HuH-7 (cell line): ENCODE data around the gene ST14.

ENCODE experiments used
- DNase-seq: peaks from one replicate; pipeline ENCODE4 v3.0.0; 2011; ENCODE audit warnings: low spot score

ST14 gene

DNA sequence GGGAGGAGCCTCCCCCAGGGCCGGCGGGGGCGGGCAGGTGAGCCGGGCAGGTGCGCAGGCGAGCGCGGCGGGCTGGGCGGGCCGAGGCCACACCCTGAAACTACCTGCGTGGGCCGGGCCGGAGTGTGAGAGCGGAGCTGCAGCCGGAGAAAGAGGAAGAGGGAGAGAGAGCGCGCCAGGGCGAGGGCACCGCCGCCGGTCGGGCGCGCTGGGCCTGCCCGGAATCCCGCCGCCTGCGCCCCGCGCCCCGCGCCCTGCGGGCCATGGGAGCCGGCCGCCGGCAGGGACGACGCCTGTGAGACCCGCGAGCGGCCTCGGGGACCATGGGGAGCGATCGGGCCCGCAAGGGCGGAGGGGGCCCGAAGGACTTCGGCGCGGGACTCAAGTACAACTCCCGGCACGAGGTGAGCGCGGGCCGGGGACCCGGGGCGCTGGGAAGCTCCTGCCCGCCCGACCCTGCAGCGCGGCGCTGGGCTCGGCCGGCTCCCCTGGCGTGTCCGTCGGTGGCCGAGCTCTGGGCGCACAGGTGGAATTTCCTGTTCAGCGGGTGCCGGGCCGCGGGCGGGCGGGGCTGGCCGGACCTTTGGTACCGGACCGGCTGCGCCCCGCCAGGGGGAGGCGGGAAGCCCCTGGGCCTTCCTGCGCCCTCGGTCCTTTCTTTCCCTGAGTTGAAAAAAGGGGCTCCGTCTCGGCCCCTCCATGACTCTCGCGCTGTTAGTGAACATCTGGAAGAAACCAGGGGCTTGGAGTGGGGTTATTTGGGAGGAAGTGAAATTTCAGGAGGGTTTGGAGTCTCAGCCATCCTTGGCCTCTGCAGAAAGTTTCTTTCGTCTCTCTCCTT is at the start of gene ST14:
Gene ST14 (plus strand): TSS at position 126 of the 841 bp plus-strand sequence. CDS start 198 bp downstream, at position 324.
- DNase-seq, result no peak

DNA sequence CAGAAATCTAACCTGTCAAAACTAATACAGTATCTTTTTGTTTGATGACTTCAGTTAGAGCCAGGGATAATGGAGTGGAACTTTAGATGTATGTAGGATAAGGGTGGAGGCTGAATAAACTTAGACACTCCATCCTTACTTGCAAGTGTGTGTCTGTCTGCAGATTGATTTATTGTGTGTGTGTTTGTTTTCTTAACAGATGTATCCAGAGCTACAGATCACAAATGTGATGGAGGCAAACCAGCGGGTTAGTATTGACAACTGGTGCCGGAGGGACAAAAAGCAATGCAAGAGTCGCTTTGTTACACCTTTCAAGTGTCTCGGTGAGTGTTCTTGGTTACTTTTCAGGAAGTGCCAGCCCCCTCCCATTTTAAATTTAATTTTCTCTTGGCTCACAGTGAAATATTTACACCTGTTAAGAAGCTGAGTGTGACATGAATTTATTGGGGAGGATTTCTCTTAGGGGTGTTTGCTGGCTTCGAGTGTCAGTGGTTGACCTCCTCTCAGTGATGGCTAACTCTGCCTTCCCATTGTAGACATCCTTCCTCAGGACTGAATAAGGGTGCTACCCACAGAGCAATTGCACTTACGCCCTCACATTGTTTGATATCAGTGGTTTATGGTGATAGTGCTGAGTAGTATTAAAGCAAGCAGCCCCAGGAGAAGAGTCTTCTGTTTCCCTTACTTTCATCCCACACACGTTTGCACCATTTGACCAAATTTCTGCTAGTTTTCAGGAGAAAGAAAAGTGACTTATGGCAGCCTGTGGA is 49.1 kb upstream of the ST14 start:
- no peak for DNase-seq

DNA sequence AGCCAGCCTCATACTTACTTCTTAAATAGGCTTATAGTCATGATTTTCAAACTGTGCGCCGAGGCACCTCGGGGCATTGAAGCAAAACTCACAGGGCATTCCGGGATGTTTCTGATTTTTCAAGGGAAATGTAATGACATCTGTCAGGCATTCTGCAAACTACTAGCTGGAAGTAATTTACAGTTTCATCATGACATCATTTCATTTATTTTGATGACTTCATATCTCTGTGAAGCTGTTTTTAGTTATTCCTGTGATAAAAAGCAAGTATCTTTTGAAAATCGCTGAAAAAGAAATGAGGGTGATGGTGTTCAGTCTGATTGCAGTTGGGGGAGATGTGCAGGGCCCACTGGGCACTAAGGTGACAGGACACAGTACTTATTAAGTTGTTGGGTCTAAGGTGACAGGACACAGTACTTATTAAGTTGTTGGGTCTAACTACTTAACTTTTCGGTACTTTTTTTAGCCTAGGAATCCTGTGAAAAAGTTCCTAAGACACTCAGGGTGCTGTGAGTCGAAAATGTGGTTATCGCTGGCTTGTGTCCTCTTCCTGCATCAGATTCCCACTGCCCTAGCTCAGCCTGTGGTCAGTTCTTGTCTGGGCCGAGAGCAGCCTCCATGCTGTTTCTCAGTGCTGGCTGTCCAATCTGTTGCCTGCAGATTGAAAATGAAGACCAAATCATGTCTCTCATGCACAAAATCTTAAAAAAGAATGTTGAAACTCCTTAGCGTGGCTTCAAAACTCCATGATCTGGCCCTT is 47.3 kb upstream of the ST14 start:
- no peak for DNase-seq

DNA sequence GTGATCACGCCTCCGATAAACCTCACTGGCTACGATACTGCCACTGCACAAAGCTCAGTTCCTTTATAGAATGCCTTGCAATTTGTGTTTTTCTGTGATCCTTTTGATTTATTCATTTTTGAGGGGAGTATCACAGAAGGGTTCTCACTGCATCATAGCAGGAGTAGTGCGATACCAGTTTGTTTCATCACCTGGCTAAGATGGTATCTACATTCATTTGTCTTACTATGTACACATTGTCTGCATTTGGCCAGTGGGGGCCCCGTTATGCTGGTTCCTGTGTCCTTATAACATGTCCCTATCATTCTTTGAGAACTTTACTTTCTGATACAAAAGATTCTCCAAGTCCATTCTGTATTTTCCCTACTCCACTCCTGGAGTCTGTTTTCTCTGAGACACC is 45.3 kb upstream of the ST14 start:
- DNase-seq, result no peak

DNA sequence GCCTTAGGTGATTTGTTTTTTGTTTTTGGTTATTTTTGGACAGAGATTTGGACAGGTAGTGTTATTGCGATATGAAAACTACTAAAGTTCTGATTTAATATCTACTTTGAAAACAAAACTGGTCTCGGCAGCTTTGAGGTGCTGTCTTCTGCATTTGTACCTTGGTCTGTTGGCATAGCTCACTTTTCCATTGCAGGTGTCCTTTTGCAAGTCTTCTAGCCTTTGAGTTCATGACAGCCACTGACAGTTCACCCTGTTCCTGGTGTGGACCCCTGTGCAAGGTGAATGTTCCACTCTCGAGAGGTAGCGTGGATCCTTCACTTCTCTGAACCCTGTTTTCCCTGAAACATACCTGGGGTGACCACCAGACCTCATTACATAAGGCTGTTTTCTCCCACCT is 44.9 kb upstream of the ST14 start:
- no peak for DNase-seq

DNA sequence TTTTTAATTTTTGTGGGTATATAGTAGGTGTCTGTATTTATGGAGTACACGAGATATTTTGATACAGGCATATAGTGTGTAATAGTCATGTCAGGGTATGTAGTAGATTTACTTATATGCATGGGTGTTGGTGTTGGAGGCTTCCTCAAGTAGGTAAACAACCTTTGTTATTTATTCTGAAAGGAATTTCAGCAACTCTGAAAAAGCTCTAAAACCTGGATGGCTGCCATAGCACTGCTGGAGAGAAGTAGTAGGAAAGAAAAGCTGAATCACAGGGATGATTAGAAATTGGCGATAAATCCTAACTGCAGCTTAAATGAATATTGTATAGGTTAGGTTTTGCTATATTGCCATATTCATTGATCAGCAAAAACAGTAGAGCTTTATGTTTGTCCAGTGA is 44.4 kb upstream of the ST14 start:
- DNase-seq, result no peak

DNA sequence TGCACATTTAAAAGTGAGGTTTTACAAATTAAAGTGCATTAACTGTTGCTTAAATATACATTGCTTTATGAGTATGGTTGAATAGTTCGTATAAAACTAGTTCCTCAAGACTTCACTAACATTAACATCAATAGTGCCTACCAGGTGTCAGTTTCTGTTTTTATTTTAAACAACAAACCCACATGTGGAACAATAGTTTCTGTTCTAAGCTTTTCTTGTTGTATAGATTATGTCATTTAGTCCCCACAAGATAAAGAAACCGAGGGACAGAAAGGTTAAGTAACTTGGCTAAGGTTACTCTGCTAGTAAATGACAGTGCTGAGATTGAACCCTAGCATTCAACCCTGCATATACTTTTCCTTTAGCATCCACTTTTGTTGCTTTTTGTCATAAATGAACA is 41.4 kb upstream of the ST14 start:
- no peak for DNase-seq

DNA sequence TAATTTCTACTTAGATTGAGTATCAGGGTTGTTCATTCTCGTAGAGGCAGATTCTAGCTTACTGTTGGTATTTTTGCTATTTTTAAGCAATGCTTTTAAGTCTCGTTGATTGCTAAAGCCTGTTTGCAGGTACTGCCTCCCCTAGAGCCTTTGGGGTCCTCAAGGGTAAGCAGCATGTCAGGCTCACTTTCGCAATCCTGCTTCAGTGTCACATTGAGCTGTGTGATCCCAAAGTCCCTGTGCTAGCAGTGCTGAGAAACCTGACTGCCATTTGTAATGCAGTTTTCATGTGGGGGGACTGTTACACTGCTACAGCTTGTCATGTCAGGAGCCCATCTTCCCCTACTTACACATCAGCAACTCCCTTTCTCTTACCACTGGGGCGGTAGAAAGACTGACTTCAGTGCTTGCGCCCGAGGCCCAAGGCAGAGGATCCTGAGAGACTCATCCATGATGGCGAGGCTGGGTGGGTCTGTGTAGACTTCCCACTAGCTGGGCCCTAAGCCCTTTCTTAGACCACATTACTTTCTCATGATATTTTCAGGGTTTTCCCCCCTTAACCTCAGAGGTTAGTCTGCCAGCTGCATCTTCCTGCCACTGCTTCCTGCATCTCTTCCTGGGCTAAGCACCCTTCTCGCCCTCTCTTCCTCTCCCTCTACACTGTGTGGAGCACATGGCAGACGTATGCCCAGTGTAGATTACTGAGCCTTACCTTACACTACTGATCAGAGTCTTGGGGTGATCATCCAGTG is 40.8 kb upstream of the ST14 start:
- no peak for DNase-seq

DNA sequence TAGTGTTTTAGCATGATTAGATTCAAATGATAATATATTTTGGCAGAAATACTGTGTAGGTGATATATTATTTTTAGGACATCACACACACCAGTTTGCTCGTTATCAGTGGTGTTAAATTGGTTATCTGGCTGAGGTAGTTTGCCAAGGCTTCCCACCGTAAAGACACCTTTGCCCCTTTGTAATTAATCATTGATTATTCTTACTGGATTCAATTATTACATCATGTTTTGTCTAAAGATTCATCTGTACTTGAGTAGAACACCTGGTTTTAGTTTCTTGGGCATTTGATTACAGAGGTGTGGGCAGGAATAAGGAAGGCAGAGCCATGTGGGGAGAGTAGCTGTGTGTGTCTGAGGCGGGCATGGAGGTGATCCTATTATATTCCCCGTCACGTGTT is 39.5 kb upstream of the ST14 start:
- no peak for DNase-seq

DNA sequence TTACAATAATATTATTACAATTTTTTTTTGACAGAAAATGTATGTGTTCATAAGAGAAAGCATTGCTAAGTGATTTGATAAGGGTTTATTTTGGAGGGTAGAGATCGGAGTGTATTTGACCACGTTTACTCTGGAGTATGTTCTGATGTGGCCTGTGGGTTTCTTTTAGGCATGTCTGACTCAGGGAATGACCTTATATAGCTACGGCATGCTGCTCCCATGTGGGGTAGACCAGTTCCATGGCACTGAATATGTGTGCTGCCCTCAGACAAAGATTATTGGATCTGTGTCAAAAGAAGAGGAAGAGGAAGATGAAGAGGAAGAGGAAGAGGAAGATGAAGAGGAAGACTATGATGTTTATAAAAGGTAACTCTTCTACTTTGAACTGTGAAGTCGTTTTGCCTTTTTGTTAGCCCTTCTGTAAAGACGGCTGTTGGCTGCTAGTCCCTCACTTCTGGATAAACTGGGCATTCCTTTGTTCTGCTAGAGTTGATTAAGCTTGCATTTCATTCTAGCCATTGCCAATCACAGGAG is 38.1 kb upstream of the ST14 start:
- no peak for DNase-seq

DNA sequence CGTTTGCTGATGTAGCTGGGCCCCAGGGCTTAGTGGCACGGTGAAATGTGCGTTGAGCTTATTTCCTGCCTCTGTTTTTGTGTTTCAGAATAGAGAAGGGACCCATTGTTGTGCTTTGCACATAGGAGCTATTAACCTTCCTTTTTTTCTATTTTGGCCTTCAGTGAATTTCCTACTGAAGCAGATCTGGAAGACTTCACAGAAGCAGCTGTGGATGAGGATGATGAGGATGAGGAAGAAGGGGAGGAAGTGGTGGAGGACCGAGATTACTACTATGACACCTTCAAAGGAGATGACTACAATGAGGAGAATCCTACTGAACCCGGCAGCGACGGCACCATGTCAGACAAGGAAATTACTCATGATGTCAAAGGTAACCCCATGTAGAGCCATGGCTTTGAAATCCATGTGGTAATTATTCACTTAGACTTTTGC is 37.4 kb upstream of the ST14 start:
- DNase-seq, result no peak

DNA sequence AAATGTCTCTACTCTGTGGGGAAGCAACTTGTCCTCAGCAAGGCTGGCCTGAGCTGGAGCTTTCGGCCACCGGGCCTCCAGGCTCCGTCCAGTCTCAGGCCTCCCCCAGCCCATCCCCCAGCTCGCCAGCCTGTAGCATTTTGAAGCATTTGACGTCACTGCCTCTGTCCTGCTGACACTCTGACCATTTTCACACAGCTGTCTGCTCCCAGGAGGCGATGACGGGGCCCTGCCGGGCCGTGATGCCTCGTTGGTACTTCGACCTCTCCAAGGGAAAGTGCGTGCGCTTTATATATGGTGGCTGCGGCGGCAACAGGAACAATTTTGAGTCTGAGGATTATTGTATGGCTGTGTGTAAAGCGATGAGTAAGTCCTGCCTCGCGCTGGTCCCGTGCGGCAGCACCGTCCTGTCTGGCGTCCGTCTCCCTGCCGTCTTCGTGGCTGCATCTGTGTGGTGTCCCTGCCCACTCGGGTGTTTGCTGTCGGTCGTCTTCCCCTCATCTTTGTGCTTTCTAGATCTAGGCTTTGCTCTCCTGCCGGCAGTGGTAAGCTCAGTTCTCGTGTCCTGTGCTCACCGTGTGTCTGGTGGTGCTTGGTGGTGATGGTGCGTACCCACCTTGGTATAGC is 36.1 kb upstream of the ST14 start:
- no peak for DNase-seq

DNA sequence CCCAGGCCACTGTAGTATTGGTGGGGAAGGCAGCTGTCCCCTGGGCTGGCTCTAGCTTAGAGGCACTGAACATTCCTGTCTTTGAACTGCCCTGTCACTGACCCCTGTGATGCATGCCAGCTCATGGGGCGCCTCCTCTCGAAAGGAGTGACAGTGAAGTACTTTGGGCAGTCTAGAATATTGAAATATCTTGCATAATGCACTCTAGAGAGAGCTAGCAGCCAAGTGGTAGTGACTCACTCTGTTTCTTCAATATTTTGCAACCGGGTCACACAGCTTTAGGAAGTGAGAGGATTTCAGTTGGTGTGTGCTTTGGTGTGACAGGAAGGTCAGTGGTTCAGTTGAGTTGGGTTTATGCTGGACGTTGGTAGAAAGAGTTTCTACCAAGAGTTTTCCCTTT is 35.5 kb upstream of the ST14 start:
- no peak for DNase-seq

DNA sequence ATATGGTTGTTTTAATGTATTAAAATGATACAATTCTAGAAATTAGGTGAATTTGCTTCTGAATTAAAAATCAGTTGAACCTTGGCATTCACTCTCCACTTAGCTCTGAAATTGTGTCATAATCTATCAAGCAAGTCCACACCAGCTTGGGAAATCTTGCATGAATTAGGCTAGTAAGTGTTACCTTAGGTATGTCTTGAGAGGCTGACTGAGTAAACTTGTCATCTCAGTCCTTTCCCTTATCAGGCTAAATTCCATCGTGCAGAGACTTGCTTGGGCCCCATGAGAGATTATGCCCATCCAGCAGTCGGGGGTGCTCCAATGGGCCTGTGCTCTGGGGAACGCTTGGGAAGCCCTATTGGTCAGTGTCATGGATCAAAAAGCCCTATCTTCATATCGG is 33.9 kb upstream of the ST14 start:
- no peak for DNase-seq

DNA sequence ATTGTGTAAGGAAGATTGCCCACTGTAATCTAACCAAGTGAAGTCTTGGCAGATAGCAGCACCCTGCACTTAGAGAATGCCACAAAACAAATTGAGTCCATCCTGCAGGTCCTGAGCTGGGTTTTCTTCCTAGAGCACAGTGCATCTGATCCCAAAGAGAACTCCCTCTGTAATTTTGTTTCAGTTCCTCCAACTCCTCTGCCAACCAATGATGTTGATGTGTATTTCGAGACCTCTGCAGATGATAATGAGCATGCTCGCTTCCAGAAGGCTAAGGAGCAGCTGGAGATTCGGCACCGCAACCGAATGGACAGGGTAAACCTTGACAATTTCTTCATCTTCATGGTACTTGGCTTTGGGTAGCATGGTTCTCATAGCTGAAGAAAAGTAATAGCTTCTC is 33.1 kb upstream of the ST14 start:
- DNase-seq, result no peak

DNA sequence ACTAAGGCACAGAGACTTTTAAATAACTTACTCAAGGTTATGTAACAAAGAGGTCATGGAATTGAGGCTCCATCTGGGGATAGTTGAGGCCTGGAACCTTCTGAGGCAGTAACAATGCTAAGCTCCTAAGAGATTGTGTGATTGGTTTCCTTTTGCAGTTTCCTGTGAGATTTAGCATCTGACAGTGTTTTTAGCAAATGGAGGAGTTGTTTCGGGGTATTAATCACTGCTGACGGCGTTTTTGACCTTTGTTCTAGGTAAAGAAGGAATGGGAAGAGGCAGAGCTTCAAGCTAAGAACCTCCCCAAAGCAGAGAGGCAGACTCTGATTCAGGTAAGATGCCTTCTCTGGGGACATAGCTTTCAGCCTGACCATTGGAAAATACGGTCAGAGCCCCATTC is 32.1 kb upstream of the ST14 start:
- no peak for DNase-seq

DNA sequence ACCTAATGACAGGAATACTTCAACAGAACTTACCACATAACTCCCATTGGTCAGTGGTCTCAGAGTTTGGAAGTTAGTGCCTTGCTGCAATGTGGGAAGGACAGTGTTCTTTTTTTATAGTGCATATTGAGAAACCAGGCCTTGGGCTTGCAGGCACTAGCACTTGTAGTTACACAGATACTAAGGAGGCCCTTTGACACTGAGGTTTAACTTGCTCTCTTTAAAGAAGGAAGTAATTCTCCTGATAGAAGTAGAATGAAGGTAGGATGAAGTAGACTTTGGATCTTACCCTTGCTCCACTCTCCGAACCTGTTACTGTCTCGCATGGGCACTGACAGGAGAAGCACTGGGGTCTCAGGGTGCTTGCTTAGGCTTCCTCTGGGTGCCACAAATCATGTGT is 31.0 kb upstream of the ST14 start:
- DNase-seq, result no peak

DNA sequence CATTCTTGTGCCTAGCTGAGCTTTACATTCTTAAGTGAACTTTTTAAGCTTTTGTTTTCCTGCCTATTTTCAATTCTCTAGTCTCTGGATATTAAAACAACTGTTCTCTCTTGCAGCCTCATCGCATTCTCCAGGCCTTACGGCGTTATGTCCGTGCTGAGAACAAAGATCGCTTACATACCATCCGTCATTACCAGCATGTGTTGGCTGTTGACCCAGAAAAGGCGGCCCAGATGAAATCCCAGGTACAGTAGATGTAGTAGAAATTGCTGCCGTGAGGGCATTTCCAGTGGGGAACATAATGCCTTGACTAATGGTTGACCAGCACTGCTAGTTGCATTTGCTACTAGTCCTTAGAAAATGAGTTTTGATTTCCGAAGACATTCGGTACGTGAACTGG is 29.7 kb upstream of the ST14 start:
- no peak for DNase-seq

DNA sequence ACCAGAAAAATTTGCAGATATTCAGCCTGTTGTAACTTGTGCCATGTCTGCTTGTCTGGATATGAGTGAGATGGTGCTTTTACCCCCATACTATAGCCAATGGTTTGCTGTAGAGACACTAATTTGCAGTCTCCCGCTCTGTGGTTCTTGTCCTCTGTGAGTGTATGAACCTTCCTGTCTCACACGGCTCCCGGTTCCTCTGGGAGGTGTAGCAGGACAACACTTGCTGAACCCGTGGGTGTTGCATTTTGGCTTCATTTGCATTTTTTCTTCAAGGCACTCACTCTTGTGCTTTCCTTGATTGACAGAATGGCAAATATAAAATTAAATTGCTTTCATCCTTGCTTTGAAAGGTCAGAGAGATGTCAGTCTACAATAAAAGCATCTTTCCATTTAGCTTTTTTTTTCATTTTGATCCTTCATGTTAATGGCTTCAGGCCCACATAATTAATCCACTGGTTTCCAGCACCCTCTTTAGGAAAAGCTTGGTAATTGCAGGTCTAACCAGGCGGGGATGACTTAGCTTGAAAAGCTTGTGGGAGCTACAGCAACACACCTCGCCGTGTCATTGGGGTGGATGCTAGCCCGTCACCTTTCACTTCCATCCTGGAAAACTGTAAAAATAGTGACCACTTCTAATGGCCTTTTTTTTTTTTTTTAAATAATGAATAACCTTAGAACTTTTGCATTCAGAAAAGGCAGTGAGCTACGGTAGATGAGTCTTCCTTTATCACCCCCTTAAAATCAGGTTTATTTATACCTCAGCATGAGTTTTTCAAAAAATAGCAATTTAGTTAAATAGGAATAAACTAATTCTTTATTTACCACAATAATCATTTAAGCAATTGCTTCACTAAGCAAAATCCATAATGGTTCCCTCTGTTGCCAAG is 27.4 kb upstream of the ST14 start:
- DNase-seq, result peak; percentile 78

DNA sequence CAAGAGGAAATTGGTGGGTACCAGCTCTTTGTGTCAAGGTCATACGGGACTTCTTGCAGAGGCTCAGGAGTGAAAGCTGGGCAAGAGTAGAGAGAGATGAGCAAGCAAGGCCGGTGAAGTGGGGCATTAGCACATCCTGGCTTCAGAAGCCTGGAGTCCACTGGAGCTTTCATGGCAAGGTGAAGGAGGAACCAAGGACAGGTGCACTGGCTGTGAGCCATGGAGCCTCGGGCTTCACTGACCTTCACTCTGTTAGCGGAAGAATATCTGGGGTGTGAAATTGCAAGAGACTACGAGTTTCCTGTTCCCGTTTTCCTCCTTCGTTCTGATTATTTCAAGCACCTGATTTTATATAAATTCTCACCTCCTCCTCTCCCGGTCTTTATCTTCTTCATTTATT is 25.9 kb upstream of the ST14 start:
- DNase-seq, result no peak
